K562 (cell line): Measurements from ENCODE around the gene PAK1IP1. TPM values are rescaled to one million over a fixed set of nuclear protein-coding genes. Genes with fewer than 3 reads are reported as not detected.

Source experiments
- ATAC-seq: fragments of 200-7000 bp; cut with Tn5 transposase; 3 replicates; pipeline ENCODE4 v1.9.1; 2020; ENCODE audit warnings: moderate library complexity
- BruUV-seq: library from RNA; stranded (reverse); fragments of 400-500 nt; replicated peaks from 2 replicates; lab custom pipeline; 2021; lab: Mats Ljungman, UMichigan
- CTCF ChIA-PET: fragments of 300-600 bp; formaldehyde crosslinking; extraction: SDS; loops from one replicate; lab custom pipeline; 2021; ENCODE audit warnings: low intra/inter-chr PET ratio; lab: Yijun Ruan, JAX
- POLR2A ChIA-PET: fragments of 300-600, 350-650 bp; sonication (Branson Sonifier 250); formaldehyde crosslinking; extraction: SDS; loops from one replicate; lab custom pipeline; 2021; ENCODE audit warnings: antibody characterized with exemption, inconsistent platforms; lab: Yijun Ruan, JAX
- DNase-seq, 4 experiments: peaks; one replicate each; pipeline versions ENCODE4 v3.0.0 to v3.0.0-alpha.2; 2011 to 2018; ENCODE audit warnings: low spot score in 3 of 4, mixed read lengths in 3 of 4; ENCODE audit errors: extremely low read depth in 1 of 4
- FAIRE-seq: peaks from 2 replicates; lab custom pipeline; 2011; peaks lifted over from hg19 to GRCh38; lab: Jason Lieb, UNC
- H2AFZ ChIP-seq: 2 replicates; pipeline ENCODE4 v1.6.0; 2011; ENCODE audit warnings: low read depth, low read length, control low read depth, inconsistent platforms
- H3K27ac ChIP-seq: fragments of 200-600 bp; 3 replicates; pipeline ENCODE4 v1.8.0; 2011; ENCODE audit warnings: low read depth, mild to moderate bottlenecking, control low read depth, inconsistent platforms, low read length, moderate library complexity, mixed read lengths; ENCODE audit errors: extremely low read depth
- H3K27me3 ChIP-seq, 2 experiments: fragments of 300-600 bp in 1 of 2; 2 replicates in 1 of 2; 3 replicates in 1 of 2; pipeline versions ENCODE4 v1.6.0 to v1.8.0; 2011; ENCODE audit warnings: inconsistent platforms in 2 of 2, low read length in 2 of 2, mild to moderate bottlenecking in 1 of 2, mixed read lengths in 1 of 2, moderate library complexity in 1 of 2; ENCODE audit not compliant: control insufficient read depth in 2 of 2, insufficient read depth in 2 of 2
- H3K36me3 ChIP-seq: fragments of 300-600 bp; 3 replicates; pipeline ENCODE4 v1.8.0; 2011; ENCODE audit warnings: mild to moderate bottlenecking, low read length, inconsistent platforms; ENCODE audit not compliant: control insufficient read depth, insufficient read depth
- H3K4me1 ChIP-seq, 2 experiments: fragments of 200-600 bp in 1 of 2; replicated peaks in 1 of 2; 2 replicates in 1 of 2; 3 replicates in 1 of 2; pipeline versions ENCODE4 v1.5.1 to v1.8.0; 2011; ENCODE audit warnings: inconsistent platforms in 2 of 2, low read length in 2 of 2, mild to moderate bottlenecking in 1 of 2, mixed read lengths in 1 of 2, moderate library complexity in 1 of 2; ENCODE audit not compliant: control insufficient read depth in 2 of 2, insufficient read depth in 2 of 2
- H3K4me2 ChIP-seq: 2 replicates; pipeline ENCODE4 v1.6.1; 2011; ENCODE audit warnings: low read length, control low read depth, inconsistent platforms, mixed read lengths; ENCODE audit not compliant: insufficient read depth
- H3K4me3 ChIP-seq: fragments of 200-600 bp; sonication (generic), shearing (Covaris generic); 2 replicates; pipeline ENCODE4 v1.5.1; 2016; ENCODE audit warnings: control low read depth, inconsistent platforms
- H3K79me2 ChIP-seq: fragments of 200-600 bp; 3 replicates; pipeline ENCODE4 v1.8.0; 2011; ENCODE audit warnings: low read length, inconsistent platforms; ENCODE audit not compliant: control insufficient read depth, insufficient read depth
- H3K9ac ChIP-seq, 2 experiments: 2 replicates each; pipeline versions ENCODE4 v1.6.0 to v1.6.1; 2011; ENCODE audit warnings: low read depth in 2 of 2, low read length in 2 of 2, control low read depth in 1 of 2, inconsistent platforms in 1 of 2, mild to moderate bottlenecking in 1 of 2, mixed read lengths in 1 of 2; ENCODE audit not compliant: insufficient read depth in 1 of 2
- H3K9me1 ChIP-seq: one replicate; pipeline ENCODE4 v1.6.0; 2011; ENCODE audit warnings: inconsistent platforms, mild to moderate bottlenecking, low read length, moderate library complexity; ENCODE audit not compliant: control insufficient read depth, insufficient read depth
- H3K9me3 ChIP-seq: replicated peaks from 2 replicates; pipeline ENCODE4 v1.5.1; 2011; ENCODE audit warnings: low read depth, low read length, inconsistent platforms; ENCODE audit not compliant: control insufficient read depth, insufficient read depth
- H4K20me1 ChIP-seq: replicated peaks from 2 replicates; pipeline ENCODE4 v1.6.1; 2011; ENCODE audit warnings: low read length, inconsistent platforms, mixed read lengths; ENCODE audit not compliant: control insufficient read depth, insufficient read depth
- CHD7 ChIP-seq: fragments of 200-600 bp; sonication (generic); IDR thresholded peaks from one replicate; pipeline ENCODE4 v1.6.1; 2012; ENCODE audit warnings: mild to moderate bottlenecking, low read depth, low read length, inconsistent platforms
- FIP1L1 ChIP-seq: fragments of 200-400 bp; formaldehyde crosslinking; IDR thresholded peaks from 2 replicates; pipeline ENCODE4 v1.6.1; 2018; ENCODE audit warnings: mild to moderate bottlenecking, low read depth, low read length; ENCODE audit not compliant: poor library complexity, severe bottlenecking
- HDAC1 ChIP-seq, 2 experiments: fragments of 450-650 bp; IDR thresholded peaks; 2 replicates each; pipeline ENCODE4 v1.6.1; 2016 to 2017; ENCODE audit warnings: inconsistent platforms in 1 of 2, mild to moderate bottlenecking in 1 of 2, moderate library complexity in 1 of 2
- MYBL2 ChIP-seq, 2 experiments: fragments of 450-650 bp in 1 of 2; sonication (generic) in 1 of 2; formaldehyde crosslinking in 1 of 2; IDR thresholded peaks; 2 replicates each; pipeline versions ENCODE4 v1.6.1 to v1.8.1; 2017 to 2022; ENCODE audit warnings: borderline replicate concordance in 1 of 2, inconsistent platforms in 1 of 2, low read depth in 1 of 2, mild to moderate bottlenecking in 1 of 2, missing genetic modification reagents in 1 of 2, moderate library complexity in 1 of 2
- THAP7 ChIP-seq: fragments of 250-450 bp; sonication (Bioruptor Pico); IDR thresholded peaks from 2 replicates; pipeline ENCODE4 v1.5.0; 2021
- ZNF197 ChIP-seq: fragments of 200-800 bp; sonication (Bioruptor generic); IDR thresholded peaks from 2 replicates; pipeline ENCODE4 v1.6.1; 2016; ENCODE audit warnings: low read depth, missing genetic modification characterization, missing compliant biosample characterization
- ZNF217 ChIP-seq: sonication (generic); formaldehyde crosslinking; IDR thresholded peaks from 2 replicates; pipeline ENCODE4 v1.8.0; 2022; ENCODE audit warnings: mild to moderate bottlenecking, missing genetic modification reagents
- ZNF445 ChIP-seq: fragments of 250-450 bp; sonication (Bioruptor Pico); IDR thresholded peaks from 2 replicates; pipeline ENCODE4 v1.4.0; 2020; ENCODE audit warnings: low read depth, mild to moderate bottlenecking, moderate library complexity
- ZNF511 ChIP-seq: sonication (generic); formaldehyde crosslinking; IDR thresholded peaks from 2 replicates; pipeline ENCODE4 v1.8.0; 2022; ENCODE audit warnings: mild to moderate bottlenecking, missing genetic modification reagents
- ZSCAN29 ChIP-seq: fragments of 450-650 bp; IDR thresholded peaks from 2 replicates; pipeline ENCODE4 v1.6.1; 2017
- WGBS: fragments of 100-300 bp; shearing (Covaris generic); methylation state at CpG from one replicate; pipeline ENCODE4 v1.1.6; 2016; ENCODE audit warnings: low coverage, mixed read lengths; ENCODE audit not compliant: insufficient coverage; ENCODE audit errors: missing lambda C conversion rate; 5-methylcytosine and 5-hydroxymethylcytosine counted together
- in situ Hi-C: fragments of 300-500 bp; cut with MboI; formaldehyde crosslinking; loops from 4 replicates; pipeline ENCODE4 v1.15.0; 2018; ENCODE audit warnings: inconsistent platforms, mixed read lengths
- intact Hi-C: fragments of 100-400 bp; cut with micrococcal nuclease; formaldehyde crosslinking; loops from 2 replicates; pipeline ENCODE4 v1.14.2; 2022
- polyA plus RNA-seq, 8 experiments: library from polyadenylated mRNA; depleted of rRNA in 4 of 8; stranded (reverse) in 5 of 8; unstranded in 3 of 8; fragments of >200 nt; fragmentation: Nextera tagmentation in 2 of 8; fragmentation: Illumina TruSeq in 1 of 8; extraction: Ambion mirVana in 2 of 8; extraction: Trizol in 1 of 8; gene quantifications; 2 replicates each; pipeline versions ENCODE4 v1.2.1 to v1.2.3, GENCODE V29; 2011 to 2014; ENCODE audit warnings: inconsistent platforms in 1 of 8, missing spikeins in 1 of 8
- total RNA-seq, 7 experiments: library from RNA; depleted of rRNA in 6 of 7; stranded (reverse); fragments of >200 nt in 6 of 7; fragmentation: Illumina TruSeq in 2 of 7; extraction: Trizol in 2 of 7; gene quantifications; 2 replicates each; pipeline versions ENCODE4 v1.2.1 to v1.2.3, GENCODE V29; 2011 to 2021; ENCODE audit warnings: low replicate concordance in 1 of 7

PAK1IP1 gene
- total and polyA plus RNA-seq, 9 of the 15 experiments (the other 6 are each of a cell fraction or from before 2014, with no cell fraction given) = 50.0 to 200 (median 87.0) TPM

GRCh38 chr6:10713962-10714361 lies 19.2 kb downstream of the PAK1IP1 start:
- Histone ChIP-seq H3K79me2 (no peaks in the 10 kb centered on the region), H3K27ac (no peak overlapping the region), H3K36me3 (peaks cover 20% of the 10 kb centered on the region), H3K9ac (no peak overlapping the region), H4K20me1 (no peaks in the 10 kb centered on the region), H3K4me3 (no peak overlapping the region)
- TF ChIP-seq MYBL2 (IDR thresholded peaks at IDR 0.05; ENCODE audit: low read depth) = no peak
- no peak for TF ChIP-seq MYBL2 (CRISPR knock-in tag; IDR thresholded peaks at IDR 0.05; ENCODE audit: borderline replicate concordance)
- TF ChIP-seq ZNF511 (CRISPR knock-in tag) = no peak
- TF ChIP-seq ZNF197 (CRISPR knock-in tag) = no peak
- no peak for TF ChIP-seq ZNF445 (CRISPR knock-in tag)
- no peak for TF ChIP-seq HDAC1 (IDR thresholded peaks at IDR 0.05)
- TF ChIP-seq ZNF217 = no peak
- no peak for TF ChIP-seq ZSCAN29
- no peak for TF ChIP-seq CHD7
- TF ChIP-seq THAP7 (CRISPR knock-in tag) = no peak
- no peak for TF ChIP-seq FIP1L1
- TF ChIP-seq, all 486 proteins: peak for 0
- H3K9me3 ChIP-seq = peaks cover 4% of the 10 kb centered on the region; the same call in 1 of the 2 replicates
- DNase-seq = no peak
- ChIA-PET CTCF (no interaction called here), POLR2A (interaction anchor here (1.3 kb wide), 1 partner anchor 19 kb away, joined by 3 read pairs; the partner anchor contains the start of genes C6orf52 and PAK1IP1)
- H3K9me1 ChIP-seq = no peaks in the 10 kb centered on the region
- in situ Hi-C loops (no loop called here), intact Hi-C loops (loop anchor here (5.0 kb wide), 1 partner anchor 33 kb away; the partner anchor contains the start of gene TMEM14B)
- no peak overlapping the region for H2AFZ ChIP-seq
- H3K4me1 ChIP-seq = no peaks in the 10 kb centered on the region
- WGBS = 77% methylated on average over 8 of the region's 8 CpGs
- BruUV-seq = no TSS peak
- no peak overlapping the region for H3K4me2 ChIP-seq
- H3K27me3 ChIP-seq = no peaks in the 10 kb centered on the region
- FAIRE-seq = no peak
- no peak for ATAC-seq
